GM21528 (cell line): ENCODE data around the gene AMIGO1.

Source experiments
- ATAC-seq: cut with Tn5 transposase; IDR thresholded peaks from one replicate; pipeline ENCODE4 v1.9.1; 2021; ENCODE audit warnings: mild to moderate bottlenecking, moderate library complexity; ENCODE audit not compliant: unreplicated experiment, low FRiP score

AMIGO1 gene

DNA sequence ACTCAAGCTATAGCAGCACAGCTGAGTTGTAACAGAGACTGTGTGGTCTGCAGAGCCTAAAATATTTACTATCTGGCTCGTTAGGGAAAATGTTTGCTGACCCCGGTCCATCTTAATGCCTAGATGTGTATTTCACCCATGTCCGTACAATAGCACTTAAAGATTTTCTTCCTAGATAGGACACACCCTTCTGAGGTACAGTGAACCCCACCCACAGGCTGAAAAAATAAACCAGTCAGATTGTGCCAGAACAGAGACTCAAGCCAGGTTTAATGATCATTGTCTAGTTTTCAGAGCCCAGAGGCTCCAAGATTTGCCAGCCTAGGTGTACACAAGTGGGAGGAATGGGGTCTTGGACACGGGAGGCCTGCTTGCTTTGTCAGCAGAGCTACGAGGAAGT is 5.6 kb downstream of the AMIGO1 start:
- no peak for ATAC-seq

DNA sequence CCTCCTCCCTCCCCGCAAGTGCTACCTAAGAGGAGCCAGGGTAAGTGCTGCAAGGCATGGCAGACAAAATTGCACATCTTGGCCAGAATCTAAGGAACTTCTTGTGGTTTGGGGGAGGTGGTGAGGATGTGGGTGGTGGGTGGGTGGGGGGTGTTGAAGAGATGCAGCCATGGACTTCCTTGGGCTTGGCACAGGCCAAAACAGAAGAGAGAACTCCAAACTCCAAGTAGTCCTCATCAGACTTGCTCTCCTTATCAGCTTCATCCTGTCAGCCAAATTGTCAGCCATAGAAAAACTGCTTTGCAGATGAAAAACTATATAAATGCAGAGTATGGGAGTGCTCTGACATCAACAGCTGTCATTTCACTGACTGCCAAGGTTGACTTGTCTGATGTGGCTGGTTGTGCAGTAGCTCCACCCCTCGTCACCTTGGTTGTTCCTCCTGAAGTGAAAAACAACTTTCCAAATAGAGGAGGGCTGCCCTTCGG is 7.1 kb downstream of the AMIGO1 start:
- ATAC-seq, result no peak

DNA sequence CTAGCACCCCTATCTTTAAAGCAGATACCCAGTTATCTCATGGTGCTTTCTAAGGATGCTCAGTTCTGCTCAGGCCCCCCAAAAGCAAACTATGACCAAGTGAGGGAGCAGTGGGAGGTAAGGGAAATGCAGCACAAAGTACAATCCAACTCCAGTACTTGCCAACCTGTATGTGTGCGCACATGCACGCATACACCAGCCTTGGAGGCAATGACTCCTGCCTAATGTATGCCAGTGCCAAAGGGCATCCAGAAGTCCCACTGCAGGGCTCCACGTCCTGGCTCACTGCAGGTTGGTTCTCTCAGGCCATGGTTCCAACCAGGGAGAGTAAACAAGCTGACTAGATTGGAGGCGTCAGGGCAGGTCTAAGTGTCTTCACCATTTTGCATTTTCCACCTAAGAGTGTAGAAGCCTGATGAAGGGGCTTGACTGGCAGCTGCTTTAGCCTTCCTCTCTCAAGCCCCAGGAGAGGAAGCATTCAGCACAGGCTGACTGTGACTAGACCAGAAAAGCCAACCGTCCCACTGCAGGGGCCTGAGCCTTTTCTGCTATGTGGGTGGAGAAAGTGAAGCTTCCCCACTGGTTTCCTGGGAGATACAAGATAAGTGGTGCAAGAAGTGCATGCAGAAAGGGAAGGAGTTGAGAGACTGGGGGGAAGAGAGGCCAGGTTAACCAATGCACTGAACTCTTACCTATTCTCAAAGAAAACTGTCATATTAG is 7.7 kb downstream of the AMIGO1 start:
- no peak for ATAC-seq

DNA sequence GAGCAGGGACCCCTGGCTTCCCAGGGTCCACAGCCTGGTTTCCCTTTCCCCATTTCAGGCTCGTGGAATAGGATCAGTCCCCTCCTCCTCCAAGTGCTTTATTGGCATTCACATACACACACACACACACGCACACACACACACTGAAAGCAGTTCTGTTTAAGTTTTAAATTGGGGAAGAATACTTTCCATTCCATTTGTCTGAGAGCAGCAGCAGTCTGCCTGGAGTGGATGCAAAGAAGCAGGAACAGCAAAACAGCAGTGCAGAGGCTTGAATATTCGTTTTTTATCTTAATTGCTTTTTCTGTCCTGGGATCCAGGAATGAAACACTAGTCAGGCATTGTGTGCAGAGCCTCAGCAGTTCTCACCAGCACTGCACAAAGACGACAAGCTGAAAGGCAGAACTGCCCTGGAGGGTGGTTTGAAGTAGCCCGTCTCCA is 8.6 kb downstream of the AMIGO1 start:
- ATAC-seq, result no peak

DNA sequence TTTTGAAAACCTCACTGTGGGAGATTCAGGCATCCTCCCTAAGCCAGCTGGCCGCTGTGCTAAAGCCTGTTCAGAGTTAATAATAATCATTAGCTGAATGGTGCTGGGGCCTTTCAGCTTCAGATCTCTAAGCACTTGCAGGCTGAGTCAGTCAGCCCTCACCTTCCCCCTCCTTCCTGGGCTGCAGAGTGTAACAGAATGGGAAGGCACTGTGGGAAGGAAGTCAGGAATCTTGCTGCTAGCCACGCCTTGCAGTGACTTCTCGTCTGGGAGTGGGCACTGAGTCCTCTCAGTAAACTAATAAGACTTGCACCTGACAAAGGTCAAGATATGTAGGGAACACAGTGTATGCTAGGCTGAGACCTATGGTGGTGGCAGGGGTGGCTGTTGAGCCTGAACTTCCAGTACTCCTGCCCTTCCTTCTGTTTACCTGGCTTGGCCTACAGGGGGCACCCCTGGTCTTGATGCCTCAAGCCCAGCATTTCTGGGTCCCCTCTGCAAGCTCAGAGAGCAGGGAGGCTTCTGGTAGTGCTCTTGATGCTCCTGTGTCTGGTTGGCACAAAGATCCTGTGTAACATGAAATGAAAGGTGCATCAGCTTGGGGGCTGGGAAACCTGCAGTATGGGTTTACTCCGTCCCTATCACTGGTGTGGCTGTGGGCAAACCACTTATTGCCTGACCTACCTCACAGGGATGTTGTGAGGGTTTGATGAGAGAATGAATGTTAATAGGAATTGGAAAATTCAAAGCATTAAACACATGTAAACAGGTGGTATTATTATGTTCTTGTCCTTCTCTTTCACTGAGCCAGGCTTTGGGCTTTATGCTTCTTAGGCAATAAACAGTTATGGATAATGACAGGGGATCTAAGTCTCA is 9.6 kb downstream of the AMIGO1 start:
- ATAC-seq, result no peak

DNA sequence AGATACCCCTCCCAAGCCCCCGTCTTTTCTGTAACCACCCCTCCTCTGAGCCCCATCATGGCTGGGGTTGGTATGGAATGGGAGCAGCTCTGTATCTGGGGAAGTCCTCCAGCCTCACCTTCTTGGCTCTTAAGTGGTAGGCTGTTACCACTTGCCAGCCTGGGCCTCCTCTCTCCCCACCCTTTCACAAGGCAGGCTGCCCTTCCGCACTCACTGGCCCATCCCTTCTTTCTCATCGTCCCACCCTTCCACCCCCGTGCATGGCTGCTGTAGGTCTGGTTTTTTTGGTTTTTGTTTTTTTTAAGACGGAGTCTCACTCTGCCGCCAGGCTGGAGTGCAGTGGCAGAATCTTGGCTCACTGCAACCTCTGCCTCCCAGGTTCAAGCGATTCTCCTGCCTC is 10.4 kb downstream of the AMIGO1 start:
- no peak for ATAC-seq

DNA sequence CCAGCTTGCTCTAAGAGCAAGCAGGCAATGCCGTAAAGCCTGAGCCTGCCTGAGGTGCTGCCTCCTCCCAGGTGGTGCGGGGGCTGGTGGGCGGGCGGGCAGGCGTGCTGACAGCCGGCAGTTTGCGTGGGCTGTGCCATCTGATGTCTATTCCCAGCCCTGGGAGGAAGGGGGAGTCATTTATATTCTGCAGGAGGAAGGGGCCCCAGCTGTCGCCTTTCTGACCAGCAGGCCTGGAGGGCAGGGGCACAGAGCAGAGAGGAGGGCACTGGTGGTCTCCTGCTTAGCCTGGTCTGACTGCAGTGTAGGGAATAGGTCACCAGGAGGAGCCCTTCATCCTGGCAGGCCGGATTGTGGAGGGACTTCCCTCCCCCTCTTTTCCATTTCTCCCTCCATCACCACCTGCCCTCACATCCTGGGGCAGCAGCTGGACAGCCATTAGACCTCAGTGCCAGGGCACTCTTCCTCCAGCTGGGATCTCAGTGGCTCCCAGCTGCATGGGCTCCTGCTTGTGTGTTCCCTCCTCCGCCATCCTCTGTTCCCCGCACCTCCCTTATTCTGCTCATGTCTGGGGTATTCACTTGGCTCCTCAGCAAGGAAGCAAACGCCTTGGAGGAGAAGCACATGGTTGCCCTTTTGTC is 11.2 kb downstream of the AMIGO1 start:
- ATAC-seq, result no peak

DNA sequence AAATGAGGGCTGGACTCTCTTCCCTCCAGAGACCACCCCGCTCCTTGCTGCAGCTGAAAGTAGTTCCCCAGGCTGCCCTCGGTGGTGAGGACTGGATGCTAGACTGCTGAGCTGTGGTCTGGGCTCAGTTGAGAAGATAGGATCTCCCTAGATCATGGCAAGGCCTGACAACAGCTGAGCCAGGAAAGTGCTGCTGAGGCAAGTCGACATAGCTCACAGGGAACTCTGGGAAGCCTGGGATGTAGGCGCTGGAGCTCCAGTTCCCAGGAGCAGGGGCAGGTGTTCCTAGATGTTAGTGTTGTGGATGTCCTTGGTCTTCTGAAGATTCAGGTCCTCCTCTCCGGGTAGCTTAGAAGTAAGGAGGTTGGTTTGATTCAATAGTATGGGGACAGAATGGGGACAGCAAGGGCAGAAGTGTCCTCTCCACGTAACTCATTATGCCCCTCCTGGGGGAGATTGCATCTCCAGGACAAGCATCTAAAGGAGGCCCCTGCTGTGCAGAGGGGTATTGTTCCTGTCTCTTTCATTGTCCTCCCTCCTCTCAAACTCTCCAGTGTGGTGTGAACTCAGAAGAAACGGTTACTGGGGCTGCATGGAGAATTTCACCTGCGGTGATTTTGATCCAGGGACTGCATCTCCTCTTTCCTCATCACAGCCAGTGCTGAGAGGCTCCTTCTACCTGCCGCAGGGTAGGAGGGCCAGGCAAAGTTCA is 11.9 kb downstream of the AMIGO1 start:
- no peak for ATAC-seq

DNA sequence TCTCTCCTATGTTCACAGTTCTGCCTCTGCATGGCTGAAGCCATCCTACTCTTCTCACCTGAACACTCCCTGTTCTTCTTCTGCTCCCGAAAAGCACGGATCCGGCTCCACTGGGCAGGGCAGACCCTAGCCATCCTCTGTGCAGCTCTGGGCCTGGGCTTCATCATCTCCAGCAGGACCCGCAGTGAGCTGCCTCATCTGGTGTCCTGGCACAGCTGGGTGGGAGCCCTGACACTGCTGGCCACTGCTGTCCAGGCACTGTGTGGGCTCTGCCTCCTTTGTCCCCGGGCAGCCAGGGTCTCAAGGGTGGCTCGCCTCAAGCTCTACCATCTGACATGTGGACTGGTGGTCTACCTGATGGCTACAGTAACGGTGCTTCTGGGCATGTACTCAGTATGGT is 13.8 kb downstream of the AMIGO1 start:
- ATAC-seq, result no peak

DNA sequence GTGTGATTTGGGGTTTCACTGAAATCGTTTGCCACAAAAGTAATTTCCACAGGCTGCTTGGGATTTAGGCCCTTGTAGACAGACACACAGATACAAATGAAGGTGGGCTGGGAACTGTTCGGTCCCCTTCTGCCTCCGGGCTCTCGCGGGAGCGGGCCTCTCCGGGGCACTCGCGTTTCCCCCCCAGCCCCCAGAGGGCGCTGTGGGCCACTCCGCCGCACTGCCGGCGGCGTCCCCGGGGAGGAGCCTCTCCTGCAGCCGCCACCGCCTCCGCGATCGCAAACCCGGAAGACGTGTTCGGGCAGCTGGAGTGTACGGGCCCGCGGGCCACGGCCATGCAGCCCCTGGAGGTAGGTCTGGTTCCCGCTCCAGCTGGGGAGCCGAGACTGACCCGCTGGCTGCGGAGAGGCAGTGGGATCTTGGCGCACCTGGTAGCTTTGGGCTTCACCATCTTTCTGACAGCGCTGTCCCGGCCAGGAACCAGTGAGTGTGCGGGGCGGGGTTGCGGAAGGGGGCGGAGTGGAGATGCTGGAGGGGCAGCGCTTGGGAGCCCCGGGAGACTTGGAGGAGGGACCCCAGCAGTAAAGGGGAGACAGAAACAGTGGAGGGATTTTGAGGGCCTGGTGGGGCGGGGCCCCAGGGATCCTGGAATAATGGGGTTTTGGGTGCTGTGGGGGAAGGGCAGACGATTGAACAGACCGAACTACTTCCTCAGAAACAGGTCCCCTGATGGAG is 15.6 kb downstream of the AMIGO1 start, which contains the start of gene CYB561D1:
TSS of gene CYB561D1 (plus strand) at position 290 of the 735 bp plus-strand sequence. CDS start at position 336, 46 bp downstream.
- peak; percentile 82 for ATAC-seq

DNA sequence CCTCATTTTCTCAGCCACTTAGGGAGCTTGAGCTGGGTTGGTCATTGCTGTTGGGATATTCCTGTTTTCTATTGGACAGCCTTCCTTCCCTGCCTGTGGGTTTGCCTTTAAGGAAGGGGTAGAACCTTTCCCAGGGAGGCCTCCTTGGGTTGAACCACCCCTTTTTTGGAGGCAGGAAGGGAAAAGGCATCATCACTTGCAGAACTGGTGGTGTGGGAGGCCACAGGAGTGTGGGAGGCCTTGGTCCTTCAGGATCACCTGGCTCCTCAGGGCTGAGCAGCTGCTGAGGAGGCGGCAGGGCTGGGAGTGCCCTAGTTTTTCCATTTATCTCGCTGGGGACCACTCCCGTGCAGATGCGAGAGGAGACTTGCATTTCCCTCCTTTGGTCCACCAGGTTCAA is 16.3 kb downstream of the AMIGO1 start:
- no peak for ATAC-seq

DNA sequence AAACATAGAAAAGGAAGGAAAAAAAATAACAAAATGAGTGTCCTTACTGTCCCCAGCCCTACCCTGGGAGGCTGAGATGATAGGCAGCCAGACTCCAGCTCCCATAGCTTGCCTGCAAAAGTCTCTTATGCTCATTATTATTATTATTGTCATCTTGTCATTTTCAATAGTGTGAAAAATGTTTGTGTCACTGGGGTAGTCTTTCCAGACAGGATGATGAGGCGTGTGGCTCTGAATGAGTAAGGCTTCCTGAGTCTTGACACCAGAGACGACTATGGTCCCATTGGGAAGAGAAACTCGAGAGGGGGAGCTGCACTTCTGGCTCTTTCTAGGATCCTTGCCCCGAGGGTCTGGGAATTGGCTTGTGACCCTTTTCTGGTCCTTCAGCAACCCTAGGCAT is 16.7 kb downstream of the AMIGO1 start:
- ATAC-seq, result no peak

DNA sequence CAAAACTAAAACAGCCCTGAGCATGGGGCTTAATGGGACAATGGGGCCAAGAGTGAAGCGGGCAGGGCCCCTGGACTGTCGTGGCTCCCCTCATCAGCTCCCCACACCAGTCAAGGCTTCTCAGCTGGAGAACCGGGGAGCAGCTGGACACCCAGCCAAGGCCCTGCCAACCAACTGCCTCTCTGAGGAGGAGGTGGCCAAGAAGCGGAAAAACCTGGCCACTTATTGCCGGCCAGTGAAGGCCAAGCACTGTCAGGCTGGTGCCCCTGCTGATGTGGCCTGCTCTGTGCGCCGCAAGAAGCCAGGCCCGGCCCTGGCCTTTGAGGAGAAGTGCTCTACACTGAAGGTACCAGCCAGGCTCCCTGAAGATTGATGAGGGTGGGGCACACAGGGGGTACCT is 18.2 kb downstream of the AMIGO1 start:
- no peak for ATAC-seq

DNA sequence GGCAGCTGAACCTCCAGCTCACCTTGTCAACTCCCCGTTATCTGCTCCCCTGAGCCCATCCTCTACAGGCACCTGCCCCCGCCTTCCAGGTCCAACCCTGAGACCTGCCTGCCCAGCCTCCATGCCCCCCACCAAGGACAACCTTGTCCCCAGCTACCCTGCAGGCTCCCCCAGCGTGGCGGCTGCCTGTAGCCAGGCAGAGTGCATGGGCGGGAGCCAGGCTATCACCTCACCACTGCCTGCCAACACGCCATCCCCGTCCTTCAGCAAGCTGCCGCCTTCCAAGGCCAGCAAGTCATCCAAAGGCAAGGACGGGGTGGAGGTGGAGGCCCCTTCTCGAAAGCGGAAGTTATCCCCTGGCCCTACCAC is 18.6 kb downstream of the AMIGO1 start:
- ATAC-seq, result no peak

DNA sequence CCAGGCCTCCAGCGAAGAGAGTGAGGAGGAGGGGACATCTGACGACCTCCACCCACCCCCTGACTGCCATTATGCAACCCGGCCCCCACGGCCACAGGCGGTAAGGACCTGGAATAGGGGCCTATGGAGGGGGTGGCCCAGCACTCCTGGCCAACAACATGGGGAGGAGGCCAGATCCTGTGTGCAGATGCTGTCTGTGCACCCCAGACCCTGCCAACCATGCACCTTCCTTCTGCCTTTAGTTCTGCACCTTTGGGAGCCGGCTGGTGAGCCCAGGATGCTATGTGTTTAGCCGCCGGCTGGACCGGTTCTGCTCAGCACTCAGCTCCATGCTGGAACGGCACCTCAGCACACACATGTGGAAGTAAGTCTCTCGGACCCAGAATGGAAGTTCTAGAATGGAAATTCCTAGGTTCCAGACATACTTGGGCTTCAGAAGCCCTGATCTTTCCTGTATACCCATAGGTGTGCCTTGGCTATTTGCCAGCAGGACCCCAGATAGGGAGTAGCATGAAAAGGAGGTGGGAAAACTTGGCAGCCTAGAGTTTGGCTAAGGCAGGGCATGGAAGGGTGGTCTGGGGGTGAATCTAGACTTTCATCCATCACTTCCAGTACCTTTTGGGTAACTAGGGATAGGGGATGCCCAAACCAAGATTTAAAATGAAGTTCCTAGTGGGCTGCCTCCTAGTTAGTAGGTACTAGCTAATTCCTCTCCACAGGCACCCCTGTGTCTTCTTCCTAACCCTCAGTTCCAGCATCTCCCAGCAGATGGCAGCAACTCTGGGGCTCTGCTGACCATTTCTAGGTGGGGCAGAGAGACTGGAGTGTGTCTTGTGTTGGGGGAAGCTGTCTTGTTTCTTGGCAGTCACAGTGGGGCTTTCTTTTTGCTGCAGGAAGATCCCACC is 19.2 kb downstream of the AMIGO1 start:
- no peak for ATAC-seq

DNA sequence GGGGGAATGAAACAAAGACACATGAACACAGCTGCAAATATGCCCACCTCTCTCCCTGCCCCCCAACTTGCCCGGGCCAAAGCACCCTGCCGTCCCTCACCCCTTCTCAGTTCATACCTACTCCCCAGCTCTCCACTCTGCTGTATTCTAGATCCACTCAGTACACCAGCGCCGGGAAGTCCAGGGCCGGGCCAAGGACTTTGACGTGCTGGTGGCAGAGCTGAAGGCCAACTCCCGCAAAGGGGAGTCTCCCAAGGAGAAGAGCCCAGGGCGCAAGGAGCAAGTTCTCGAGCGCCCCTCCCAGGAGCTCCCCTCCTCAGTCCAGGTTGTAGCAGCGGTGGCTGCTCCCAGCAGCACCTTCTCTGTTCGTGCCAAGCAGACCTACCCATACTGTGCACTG is 20.8 kb downstream of the AMIGO1 start:
- no peak for ATAC-seq

DNA sequence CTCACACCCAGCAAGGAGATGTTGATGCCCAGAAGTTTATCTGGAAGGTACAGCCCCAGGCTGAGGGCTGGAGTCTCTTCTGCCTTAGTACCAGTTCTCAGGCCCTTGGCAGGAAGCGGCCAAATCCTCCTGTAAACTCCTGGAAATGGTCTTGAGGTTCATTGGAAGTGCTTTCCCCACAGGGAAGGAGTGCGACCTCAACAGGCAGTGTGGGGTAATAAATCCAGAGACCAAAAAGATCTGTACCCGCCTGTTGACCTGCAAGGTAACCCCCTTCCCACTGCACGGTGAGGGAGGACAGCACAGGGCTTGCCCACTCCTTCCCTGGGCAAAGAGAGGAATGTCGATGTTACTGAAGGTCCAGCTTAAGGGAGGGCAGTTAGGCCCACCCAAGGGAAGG is 21.3 kb downstream of the AMIGO1 start:
- ATAC-seq, result no peak

DNA sequence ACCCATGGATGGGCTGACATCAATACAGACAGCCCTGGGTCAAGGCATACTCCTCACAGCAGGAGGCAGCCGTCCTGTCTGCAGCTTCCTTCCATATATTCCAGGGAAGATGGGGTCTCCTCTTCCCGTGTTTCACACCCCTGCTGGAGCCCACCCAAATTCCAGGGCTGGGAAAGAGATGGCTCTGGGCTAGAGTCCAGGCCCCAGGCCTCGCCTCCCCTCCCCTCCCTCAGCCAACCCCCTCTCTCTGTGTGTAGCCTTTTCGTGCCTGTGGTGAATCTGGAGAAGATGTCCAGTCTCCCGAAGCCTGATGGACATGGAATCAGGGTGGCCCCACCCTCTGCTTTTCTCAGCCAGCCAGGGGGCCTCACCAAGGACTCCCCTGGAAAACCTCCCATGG is 22.3 kb downstream of the AMIGO1 start:
- no peak for ATAC-seq

DNA sequence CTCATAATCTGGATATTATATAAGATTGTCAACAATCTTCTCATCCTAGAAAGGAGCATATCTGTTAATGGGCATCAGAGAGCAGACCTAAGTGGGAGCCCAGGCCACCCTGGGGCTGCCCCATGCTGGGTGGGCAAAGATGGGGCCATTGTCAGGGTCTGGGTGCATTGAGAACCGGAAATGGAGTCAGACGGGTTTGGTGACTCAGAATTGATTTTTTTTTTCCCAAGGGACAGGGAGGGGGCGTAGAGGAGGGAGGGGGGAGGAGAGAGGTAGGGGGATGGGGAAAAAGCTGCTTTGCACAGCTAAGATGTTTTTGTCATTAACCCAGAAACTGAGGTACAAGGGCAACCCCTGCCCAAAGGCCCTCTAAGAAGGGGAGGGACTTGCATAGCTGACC is 24.5 kb downstream of the AMIGO1 start:
- no peak for ATAC-seq
